Measurements from ENCODE around the gene JAZF1.

The JAZF1 gene

DNA sequence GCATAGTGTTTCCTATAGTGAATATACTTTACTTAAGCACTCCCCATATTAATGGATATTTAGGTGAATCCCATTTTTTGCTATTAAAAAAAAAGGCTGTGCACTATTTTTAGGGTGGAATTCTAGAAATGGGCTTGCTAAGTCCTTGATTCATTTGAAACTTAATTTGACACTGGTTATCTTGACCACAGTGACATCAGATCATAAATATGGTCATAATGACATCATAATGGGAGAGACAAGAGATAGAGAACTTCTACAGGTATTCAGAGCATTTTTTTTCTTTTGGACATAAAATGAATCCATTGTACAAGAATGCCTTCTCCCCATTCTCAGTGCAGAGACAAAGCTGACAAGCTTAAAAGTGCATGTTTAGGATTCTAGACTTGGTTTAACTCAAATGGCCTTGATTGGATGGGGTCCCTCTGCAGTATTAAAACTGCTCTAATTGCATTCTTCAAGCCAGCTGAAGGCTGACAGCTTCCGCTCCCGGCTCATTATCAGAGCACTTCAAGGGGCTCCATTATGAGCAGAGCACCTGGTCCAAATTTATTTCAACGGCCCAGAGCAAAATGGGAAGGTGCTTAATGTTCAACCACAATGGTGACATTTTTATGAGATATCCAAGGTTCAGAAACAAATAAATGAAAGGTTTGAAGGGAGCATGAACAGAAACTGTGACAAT lies 104.8 kb downstream of the JAZF1 start:
- DNase-seq (ENCODE audit: low read depth, low spot score), result no peak

DNA sequence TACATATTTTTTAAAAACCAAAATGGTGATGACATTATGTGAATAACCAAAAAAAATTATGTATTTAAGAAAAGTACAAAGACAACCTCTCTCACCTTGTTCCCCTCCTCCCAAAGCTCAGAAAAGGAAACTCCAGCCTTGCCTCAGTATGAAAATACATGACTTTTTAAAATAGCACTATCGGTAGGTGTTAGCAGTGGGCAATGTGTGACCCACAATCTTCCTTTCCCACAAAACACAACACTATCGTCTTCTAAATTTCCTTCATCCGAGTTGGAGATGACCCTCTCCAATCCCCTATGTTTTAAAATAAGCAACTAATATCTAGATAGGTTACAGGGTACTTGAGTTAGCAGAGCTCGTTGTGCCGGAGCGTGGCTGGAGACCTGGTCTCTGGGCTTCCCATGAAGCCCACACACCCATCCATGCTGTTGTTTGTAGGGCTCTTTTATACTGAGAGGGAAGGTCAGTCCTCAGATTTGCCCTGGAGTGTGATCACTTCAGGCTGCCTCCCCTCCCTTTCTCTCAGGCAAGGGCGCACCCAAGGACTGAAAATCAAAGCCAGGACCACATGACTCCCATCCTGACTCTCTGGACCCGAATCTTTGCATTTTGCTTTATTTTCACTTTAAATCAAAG lies 107.6 kb downstream of the JAZF1 start:
- DNase-seq (ENCODE audit: low read depth, low spot score), result no peak

DNA sequence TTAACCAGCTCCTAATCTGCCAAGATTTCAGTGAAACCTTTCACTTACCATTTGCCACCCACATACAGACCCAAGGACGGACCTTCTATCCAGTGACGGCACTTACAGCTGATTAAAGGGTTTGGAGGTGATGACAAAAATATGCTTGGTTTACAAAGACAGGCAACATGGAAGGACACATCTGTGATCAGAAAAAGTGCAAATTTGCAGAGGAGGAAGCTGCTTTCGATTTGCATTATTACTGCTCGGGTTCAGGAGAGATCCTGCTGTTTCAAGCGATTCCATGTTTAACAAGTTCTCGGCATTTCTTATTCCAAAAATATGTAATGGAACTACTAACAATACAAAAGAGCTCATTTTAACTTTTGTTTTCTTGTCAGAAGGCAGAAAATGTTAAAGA lies 109.0 kb downstream of the JAZF1 start:
- no peak for DNase-seq (ENCODE audit: low read depth, low spot score)

DNA sequence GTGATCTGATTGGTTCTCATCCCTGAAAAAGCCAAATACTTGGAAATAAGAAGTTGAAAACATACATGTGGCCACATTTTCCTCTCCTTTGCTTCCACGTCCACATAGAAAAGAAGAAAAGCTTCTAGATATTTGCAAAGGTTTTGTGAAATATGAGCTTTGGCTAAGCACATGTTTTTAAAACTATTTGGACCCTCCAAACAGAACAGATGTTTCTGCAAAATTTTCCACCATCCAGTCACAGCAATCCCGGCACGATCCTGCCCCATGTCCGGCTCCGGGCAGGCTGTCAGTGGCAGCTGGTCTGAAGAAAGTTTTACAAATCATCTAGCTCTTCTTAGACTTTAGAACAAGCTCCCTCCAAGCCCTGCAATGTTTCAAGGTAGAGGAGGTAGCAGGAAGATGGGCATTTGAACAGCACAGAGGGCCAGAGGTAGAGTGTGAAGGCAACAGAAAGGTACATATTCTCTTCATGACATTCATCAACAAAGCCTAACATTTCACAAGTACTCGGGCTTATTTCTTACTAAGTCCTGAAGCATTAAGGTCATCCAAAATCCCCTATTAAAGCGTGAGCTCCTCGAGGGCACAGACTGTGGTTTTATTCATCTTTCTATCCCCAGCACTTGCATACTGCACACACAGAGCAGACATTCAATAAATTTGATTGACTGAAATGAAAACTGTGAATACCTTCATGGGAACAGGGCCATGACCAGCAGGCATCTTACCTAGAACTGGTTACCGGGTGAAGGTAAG lies 110.1 kb downstream of the JAZF1 start:
- no peak for DNase-seq (ENCODE audit: low read depth, low spot score)

DNA sequence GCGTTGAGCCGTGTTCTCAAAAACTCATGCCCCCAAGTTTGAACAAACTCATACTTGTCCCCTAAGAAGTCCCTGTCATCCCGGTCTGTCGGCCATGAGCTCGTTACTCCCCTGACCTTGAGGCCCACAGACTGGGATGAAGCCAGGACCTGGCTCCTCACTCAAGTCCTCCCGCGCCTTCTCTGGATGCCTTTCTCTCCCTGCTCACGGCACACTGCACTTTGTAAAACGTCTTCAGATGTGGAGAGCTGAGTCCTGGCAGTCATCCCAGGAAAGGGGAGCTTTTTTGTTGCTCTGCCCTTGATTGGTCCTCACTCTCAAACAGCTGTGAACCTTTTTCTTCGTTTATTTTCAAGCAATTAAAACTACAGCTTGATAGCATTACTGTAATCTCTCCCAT lies 110.8 kb downstream of the JAZF1 start:
- no peak for DNase-seq (ENCODE audit: low read depth, low spot score)

DNA sequence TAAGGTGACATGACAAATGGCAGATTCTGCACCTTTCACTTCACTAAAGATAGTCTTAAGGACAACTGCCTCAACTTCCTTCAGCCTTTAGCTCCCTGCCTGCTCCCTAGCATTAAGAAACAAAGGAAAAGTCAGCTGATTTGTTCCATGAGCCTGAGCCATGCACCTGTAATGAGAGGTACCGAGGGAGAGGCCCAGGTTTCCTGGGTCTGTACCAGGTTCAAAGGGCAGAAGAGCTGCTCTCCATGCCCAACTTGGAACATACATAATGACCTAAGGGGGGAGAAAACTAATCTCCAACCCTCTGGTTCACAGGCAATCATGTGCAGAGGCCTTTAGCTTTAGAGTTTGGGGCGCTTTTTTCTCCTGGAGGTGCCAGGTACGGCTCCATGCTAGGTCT lies 111.2 kb downstream of the JAZF1 start:
- no peak for DNase-seq (ENCODE audit: low read depth, low spot score)

DNA sequence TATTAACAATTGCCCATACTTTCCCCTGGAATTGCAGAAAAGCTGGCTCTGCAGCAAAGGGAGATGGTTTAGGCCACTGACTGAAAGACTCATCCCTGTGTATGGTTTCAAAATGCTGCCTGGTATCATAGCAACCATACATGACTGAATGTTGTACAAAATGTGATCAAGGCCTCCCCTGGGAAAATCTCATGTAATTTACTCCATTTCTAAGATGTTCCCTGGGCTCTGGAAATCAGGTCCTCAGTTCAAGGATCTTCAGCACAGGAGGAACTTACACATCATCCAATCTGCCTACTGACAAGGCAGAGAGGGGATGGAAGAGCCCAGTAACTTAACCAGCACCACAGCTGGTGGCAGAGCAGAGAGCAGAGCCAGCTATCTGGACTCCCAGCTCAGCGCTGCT lies 111.8 kb downstream of the JAZF1 start:
- DNase-seq (ENCODE audit: low read depth, low spot score), result no peak

DNA sequence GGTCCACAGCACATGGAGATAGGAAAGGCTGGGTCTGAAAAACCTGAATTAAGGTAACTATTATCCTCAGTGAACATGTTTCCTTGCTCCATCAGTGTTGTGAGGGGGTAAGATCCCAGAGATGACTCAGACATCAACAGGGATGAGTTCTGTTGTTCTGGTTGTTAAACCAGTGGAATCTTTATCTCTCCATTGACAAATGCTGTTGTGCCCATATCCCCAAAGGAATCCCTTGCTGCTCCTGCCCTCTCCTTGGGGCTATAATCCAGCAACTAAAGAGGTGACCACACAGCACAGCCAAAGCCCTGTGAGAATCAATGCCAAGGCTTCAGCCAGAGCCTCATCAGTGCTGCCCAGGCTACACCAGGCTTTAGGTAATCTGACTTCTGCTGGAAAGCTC lies 113.4 kb downstream of the JAZF1 start:
- no peak for DNase-seq (ENCODE audit: low read depth, low spot score)

DNA sequence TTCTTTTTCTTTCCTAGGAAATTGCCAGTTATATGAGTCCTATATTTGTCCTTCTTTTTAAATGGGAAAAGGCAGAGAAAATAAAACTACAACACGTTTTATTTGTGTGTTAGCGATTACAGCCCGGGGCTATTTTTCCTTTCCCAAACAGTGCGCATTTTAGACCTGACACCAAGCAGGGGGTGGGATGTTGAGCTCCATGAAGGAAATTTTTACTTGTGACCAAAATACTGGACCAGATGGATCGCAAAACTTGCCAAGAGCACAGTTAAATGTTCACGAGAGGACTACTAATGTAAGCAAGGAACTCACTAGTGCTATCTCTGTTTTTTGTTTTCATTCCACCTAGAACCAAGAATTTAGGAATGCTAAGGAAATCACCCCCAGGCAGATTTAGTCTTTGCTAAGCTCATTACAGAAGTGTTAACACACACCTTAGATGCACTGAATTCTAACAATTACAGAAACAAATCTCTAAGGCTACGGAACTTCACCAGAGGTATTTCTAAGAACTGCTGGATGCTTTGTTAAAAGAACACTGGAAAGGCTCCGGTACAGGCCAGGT lies 114.8 kb downstream of the JAZF1 start:
- no peak for DNase-seq (ENCODE audit: low read depth, low spot score)

DNA sequence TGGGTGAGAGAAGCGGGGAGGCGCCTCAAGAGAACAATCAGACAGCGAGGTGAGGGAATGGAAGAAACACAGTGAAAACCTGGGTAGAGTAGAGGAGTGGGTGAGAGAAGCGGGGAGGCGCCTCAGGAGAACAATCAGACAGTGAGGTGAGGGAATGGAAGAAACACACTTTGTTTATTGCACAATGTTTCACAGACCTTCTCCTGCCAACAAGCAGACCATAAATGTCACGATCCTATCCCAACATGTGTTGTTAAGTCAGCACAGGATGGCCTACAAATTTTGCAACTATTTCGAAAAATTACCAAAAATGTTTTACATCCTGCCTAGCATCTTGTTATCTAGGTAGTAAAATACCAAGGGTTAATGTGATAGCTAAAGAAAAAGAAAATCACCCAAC lies 115.3 kb downstream of the JAZF1 start:
- DNase-seq (ENCODE audit: low read depth, low spot score), result no peak

DNA sequence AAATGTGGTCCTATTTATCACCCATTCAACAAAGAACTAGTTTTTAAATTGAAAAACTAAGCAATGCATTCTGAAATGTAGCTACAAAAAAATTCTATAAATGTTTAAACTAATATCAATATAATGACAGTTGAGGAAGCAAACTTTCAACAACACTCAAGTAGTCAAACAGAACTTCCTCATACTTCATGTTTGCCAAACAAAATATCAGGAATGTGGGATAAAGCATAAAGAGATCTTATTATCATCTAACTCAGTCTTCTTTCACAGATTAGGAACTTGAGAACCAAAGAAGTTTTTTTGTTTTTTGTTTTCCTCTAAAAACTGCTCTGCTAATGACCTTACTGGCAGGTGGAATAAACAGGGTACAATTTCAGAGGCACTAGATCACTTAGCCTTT lies 116.2 kb downstream of the JAZF1 start:
- DNase-seq (ENCODE audit: low read depth, low spot score), result no peak

DNA sequence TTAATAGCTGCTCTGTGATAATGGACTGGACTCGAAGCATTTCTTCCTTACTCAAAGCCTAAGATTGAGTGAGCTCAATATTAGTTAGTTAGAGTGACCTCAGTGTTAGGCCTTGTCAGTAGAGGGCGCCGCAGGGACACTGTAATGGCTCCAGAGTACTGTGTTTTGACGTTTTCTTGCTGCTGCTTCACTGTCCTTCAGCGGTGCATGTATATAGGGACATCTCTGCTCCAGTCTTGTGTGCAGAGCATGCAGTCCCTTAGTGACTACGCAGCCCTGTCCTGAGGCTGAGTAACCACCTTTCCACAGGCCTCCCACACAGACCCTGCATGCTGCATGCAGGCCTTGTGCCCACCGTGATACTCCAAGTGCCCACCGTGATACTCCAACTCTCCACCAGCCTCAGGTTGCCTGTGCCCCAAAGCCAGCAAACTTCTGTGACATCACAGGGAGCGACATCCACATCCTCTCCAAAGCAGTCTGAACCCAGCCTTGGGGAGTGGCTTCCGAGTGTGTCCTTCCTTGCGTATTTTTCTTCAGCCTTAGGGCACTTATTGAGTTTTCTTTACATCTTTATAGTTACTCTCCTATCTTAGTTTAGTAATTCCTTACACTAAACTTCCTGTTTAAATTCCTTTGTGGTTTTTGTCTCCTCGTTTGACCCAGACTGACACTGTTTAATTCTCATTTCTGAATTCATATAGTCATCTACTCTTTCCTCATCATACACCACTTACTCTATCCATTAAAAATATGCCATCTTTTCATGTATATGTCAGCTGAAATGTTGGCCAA lies 118.2 kb downstream of the JAZF1 start:
- DNase-seq (ENCODE audit: low read depth, low spot score), result peak; percentile 54

DNA sequence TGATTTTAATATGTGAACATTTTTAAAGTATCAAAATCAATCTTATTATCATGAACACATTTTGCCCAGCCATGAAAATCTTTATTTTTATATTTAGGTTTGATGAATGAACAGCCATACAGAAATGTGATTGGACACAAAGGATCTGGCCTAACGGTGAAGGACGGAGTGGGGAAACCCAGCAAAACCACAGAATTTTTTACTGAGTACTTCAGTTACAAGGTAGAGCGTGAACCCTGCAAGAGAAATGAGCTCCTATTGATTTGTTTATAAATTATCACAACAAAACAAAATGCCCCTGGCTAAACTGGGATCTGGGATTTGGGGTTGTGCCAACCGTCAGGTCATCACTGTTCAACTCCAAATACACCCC lies 118.8 kb downstream of the JAZF1 start:
- no peak for DNase-seq (ENCODE audit: low read depth, low spot score)

DNA sequence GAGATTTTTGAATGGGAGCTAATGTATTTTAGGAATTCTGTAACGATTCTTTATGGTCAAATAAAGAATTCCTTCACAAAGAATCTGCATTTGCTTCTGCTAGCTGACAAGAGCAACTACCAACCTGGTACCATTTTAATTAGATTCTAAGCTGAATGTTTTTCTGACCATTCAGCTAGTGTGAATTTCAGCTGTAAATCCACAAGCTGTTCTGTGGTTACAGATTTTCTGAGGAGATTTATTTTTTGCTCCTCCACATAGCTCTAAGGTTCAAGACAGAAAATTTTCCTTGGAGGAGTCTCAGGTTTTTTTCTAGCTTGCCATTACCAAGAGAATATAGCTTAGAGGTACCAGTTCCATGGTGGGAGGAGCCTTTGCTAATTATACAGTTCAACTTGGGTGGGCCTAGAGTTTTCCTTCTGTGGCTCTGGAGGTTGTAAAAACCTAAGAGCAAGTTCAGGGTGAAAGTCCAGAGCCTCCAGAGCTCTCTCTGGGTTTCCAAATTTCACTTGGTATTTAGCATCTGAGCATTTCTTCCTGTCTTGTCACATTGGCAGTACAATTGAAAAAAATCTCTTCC lies 120.1 kb downstream of the JAZF1 start:
- no peak for DNase-seq (ENCODE audit: low read depth, low spot score)

DNA sequence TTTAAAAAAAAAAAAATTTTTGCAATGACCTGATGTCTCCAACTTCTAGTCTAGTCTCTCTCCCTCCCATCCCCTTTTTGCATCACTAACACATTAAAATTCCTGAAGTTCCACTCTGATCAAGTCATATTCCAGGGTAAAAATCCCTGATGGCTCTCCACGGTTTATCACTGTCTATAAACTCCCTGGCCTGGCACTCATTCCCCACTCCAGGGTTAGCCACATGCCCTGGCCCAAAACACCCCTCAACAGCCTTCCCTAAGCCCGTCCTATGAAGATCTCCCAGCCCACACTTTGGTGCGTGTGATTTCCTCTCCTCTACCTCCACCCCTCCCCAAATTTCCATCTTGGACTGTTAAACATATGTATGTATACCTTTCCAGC lies 125.4 kb downstream of the JAZF1 start:
- no peak for DNase-seq (ENCODE audit: low read depth, low spot score)

DNA sequence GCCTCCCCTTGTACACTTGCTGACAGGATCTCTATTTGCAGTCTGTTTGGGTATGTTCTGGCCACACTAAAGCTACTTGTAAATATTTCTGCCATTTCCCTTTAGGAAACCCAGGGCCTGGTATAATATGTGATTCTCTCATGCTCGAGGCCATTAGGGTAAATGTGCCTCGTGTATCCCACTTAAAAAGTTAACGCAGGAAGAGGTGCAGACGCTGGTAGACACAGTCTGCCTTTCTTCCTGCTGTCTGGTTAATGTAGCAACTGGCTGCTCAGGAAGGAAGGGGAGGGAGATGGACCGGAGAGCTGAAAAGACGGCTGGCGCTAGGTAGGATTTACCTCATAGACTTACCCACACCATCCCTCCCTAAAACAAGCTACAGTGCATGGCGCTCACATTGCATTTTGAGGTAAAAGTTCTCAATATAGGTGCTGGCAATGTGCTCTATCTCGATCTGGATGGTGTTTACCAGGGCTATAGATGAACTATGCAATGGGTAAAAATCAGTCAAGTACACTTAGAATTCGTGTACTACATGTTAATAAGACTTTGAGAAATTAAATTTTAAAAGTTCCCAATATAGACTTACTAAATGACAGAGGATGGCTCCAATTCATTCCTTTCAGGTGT lies 125.9 kb downstream of the JAZF1 start:
- DNase-seq (ENCODE audit: low read depth, low spot score), result no peak

DNA sequence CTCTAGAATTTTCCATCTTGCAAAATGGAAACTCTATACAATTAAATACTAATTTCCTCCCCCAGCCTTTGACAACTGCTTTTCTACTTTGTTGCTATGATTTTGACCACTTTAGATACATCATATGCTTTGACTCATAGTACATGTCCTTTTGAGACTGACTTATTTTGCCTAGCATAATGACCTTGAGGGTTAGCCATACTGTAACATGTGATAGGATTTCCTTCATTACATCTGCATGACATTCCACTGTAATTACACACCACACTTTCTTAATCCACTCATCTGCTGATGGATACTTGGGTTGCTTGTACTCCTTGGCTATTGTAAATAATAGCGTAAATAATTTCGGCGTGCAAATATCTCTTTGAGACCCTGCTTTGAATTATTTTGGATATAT lies 127.7 kb downstream of the JAZF1 start:
- DNase-seq (ENCODE audit: low read depth, low spot score), result no peak

DNA sequence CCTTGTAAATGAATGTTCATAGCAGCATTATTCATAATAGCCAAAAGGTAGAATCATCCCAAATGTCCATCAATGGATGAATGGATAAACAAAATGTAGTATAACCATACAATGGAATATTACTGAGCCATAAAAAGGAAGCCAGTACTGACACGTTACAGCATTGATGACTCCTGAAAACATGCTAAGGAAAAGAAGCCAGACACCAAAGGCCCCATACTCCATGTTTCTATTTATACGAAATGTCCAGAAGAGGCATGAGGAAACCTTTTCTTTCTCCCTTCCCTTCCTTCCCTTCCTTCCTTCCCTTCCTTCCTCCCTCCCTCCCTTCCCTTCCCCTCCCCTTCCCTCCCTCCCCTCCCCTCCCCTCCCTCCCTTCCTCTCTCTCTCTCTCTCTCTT lies 131.9 kb downstream of the JAZF1 start:
- no peak for DNase-seq (ENCODE audit: low read depth, low spot score)

DNA sequence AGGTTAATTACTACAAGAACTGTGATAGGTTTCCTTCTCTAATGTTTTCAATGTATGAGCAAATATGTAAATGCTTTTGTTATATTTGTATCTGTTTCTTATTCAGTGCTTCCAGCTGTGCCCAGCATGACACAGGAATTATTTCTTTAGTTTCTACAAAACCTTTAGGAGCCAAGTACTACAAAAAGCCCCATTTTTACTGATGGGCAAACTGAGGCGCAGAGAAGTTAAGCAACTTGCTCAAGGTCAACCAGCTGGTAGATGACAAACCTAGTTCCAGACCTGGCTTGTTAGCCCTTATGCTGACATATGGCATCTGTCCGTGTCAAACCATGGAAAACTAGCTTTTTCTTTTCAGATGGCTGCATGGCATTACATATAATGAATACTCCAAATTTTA lies 134.6 kb downstream of the JAZF1 start:
- no peak for DNase-seq (ENCODE audit: low read depth, low spot score)

DNA sequence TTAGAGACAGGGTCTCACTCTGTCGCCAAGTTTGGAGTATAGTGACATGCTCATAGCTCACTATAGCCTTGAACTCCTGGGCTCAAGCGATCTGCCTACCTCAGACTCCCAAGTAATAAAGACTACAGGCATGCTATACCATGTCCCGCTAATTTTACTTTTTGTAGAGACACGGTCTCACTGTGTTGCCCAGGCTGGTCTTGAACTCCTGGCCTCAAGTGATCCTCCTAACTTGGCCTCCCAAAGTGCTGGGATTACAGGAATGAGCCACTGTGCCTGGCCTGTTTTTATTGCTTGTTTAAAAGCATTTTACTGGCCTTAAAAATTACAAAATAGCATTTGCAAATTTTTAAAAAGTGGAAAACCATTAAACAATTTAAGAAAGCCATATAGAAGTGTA lies 135.0 kb downstream of the JAZF1 start:
- DNase-seq (ENCODE audit: low read depth, low spot score), result no peak

DNA sequence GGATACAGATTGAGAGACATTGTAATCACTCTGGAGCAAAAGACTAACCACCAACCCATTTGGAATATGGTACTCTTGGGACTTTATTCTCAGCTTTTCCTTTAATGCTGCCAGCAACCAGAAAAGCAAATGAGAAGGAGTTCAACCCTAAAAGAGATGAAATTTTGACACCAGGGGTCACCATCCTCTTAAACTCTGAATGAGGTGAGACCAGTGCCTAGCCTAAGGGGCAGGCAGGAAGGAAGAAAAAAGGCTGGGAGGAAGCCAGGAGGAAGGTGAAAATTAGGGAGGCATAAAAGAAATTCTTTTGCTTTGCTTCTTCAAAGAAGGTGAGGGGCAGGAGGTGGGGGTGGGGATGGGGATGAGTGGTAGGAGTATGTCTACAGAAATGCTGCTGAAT lies 135.8 kb downstream of the JAZF1 start:
- peak; percentile 42 for DNase-seq (ENCODE audit: low read depth, low spot score)

Data from iPS DF 19.7 (cell line).